Ectodermal cell (in vitro differentiated cells): ENCODE results near the gene HSD17B2.
"Not testable (repeated sequence)": the region's sequence is repeated elsewhere in the genome, so short reads cannot be mapped to it uniquely, and the experiment has no call there.

Experiments used
- H3K27ac ChIP-seq: 2 replicates; pipeline ENCODE4 v1.7.0; 2013; ENCODE audit warnings: mild to moderate bottlenecking, low read depth, low read length; ENCODE audit not compliant: insufficient read depth, poor library complexity, severe bottlenecking
- H3K27me3 ChIP-seq: 2 replicates; pipeline ENCODE4 v1.7.0; 2013; ENCODE audit warnings: mild to moderate bottlenecking, low read length; ENCODE audit not compliant: insufficient read depth, control insufficient read depth, poor library complexity, severe bottlenecking
- H3K36me3 ChIP-seq: one replicate; pipeline ENCODE4 v1.7.0; 2013; ENCODE audit warnings: low read length; ENCODE audit not compliant: control insufficient read depth, insufficient read depth
- H3K4me1 ChIP-seq: one replicate; pipeline ENCODE4 v1.7.0; 2013; ENCODE audit warnings: low read length; ENCODE audit not compliant: control insufficient read depth, insufficient read depth
- H3K4me3 ChIP-seq: 2 replicates; pipeline ENCODE4 v1.7.0; 2013; ENCODE audit warnings: low read depth, low read length, control low read depth; ENCODE audit not compliant: insufficient read depth
- H3K9me3 ChIP-seq: 2 replicates; pipeline ENCODE4 v1.7.0; 2013; ENCODE audit warnings: mild to moderate bottlenecking, low read length, moderate library complexity; ENCODE audit not compliant: control insufficient read depth
- WGBS, 2 experiments: methylation state at CpG; one replicate each; pipeline ENCODE4 v1.1.7; 2013; ENCODE audit warnings: missing lambda C conversion rate in 2 of 2; 5-methylcytosine and 5-hydroxymethylcytosine counted together

The HSD17B2 gene

DNA sequence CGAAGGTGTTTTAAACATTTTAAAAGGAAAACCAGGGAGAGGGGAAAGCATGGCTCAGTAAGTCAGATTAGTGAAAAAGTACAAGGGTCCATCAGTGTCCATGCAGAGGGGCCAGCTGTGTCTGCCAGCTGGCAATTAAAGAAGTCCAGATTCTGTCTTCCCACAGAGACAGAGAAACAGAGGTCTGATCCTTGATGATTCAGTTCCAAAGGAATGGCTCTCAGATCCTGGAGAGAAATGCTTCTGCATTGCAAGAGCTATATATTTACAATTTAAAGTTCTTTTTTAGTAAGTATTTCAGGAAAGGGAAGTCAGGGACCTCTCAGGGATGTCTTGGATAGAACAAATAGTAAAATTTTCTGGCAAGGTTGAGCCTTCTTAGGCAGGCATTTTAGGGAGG, 56.2 kb downstream of the HSD17B2 start:
- Histone ChIP-seq H3K36me3 (no peaks in the 10 kb centered on the region), H3K4me1 (no peaks in the 10 kb centered on the region), H3K9me3 (no peaks in the 10 kb centered on the region), H3K4me3 (no peak overlapping the region), H3K27me3 (no peaks in the 10 kb centered on the region), H3K27ac (no peak overlapping the region)
- 94 to 97% methylated on average over 1 of the region's 1 CpG for WGBS, 2 experiments

GRCh38 chr16:82092711-82093110, 57.7 kb downstream of the HSD17B2 start:
- no peaks in the 10 kb centered on the region for H3K4me1 ChIP-seq
- no peak overlapping the region for H3K4me3 ChIP-seq
- 83 to 100% methylated on average over 1 to 2 of the region's 2 CpGs for WGBS, 2 experiments
- H3K27me3 ChIP-seq: no peaks in the 10 kb centered on the region
- no peaks in the 10 kb centered on the region for H3K36me3 ChIP-seq
- no peak overlapping the region for H3K27ac ChIP-seq
- H3K9me3 ChIP-seq: no peaks in the 10 kb centered on the region

DNA sequence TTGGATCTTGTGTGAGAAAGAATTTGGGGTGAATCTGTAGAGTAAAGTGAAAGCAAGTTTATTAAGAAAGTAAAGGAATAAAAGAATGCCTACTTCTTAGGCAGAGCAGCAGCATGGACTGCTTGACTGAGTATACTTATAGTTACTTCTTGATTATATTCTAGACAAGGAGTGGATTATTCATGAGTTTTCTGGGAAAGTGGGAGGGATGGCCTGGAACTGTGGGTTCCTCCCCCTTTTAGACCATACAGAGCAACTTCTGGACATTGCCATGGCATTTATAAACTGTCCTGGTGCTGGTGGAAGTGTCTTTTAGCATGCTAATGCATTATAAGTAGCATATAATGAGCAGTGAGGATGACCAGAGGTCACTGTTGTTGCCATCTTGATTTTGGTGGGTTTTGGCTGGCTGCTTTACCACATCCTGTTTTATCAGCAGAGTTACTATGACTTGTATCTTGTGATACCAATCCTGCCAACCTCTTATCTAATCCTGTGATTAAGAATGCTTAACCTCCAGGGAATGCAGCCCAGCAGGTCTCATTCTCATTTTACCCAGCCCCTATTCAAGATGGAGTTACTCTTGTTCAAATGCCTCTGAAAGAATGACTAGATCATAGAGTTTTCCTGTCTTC, 58.7 kb downstream of the HSD17B2 start:
- no peak overlapping the region for H3K27ac ChIP-seq
- no peak overlapping the region for H3K4me3 ChIP-seq
- H3K36me3 ChIP-seq: no peaks in the 10 kb centered on the region
- H3K9me3 ChIP-seq: no peaks in the 10 kb centered on the region
- H3K4me1 ChIP-seq: no peaks in the 10 kb centered on the region
- no peaks in the 10 kb centered on the region for H3K27me3 ChIP-seq

DNA sequence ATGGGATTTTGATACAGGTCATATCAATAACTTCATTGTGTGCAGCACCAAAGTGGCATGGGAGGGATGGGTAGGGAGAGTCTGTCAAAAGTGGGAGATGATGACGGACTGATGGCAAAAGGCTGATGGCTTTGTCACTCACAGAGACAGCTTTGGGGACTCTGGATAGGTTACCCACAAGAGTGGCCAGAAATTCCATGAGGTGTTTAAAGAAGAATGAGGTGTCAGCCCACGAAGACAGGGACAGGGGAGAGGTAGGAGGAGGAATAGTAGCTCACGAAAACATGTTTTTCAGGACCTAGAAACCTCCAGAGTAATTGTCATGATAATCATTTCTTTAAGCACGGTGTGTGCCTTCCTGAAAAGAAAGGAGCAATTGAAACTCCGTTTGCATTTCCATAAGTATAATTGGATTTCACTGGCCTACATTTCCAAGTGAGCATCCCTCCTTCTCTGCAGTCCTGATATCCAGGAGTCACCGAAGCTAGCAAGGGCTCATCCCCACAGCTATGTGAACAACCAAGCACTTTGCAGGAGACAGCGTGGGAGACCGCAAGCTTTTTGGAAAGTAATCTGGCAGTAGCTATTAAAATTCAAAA, 60.0 kb downstream of the HSD17B2 start:
- H3K4me1 ChIP-seq: no peaks in the 10 kb centered on the region
- no peak overlapping the region for H3K4me3 ChIP-seq
- H3K36me3 ChIP-seq: no peaks in the 10 kb centered on the region
- no peak overlapping the region for H3K27ac ChIP-seq
- 38 to 41% methylated on average over 7 to 8 of the region's 8 CpGs for WGBS, 2 experiments
- no peaks in the 10 kb centered on the region for H3K9me3 ChIP-seq
- H3K27me3 ChIP-seq: no peaks in the 10 kb centered on the region

DNA sequence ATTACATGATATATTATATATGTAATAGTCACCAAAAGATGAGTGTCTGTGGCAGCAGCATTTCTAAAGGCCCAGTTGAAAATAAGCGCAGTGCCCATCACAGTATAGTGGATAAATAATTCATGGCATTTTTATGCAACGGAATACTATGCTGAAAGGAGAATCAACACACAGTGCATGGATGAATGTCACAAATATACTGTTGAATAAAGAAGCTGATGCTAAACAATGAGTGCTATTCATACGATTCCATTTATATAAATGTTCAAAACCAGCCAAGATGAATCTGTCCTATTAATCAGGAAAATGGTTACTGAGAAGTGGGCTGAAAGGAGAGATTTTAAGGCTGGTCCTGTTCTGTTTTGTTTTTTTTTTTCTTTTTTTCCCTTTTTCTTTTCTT, 61.6 kb downstream of the HSD17B2 start:
- Histone ChIP-seq H3K9me3 (no peaks in the 10 kb centered on the region), H3K4me3 (no peak overlapping the region), H3K27me3 (no peaks in the 10 kb centered on the region), H3K36me3 (no peaks in the 10 kb centered on the region), H3K4me1 (no peaks in the 10 kb centered on the region), H3K27ac (no peak overlapping the region)
- 98% methylated on average over 2 to 3 of the region's 3 CpGs for WGBS, 2 experiments

DNA sequence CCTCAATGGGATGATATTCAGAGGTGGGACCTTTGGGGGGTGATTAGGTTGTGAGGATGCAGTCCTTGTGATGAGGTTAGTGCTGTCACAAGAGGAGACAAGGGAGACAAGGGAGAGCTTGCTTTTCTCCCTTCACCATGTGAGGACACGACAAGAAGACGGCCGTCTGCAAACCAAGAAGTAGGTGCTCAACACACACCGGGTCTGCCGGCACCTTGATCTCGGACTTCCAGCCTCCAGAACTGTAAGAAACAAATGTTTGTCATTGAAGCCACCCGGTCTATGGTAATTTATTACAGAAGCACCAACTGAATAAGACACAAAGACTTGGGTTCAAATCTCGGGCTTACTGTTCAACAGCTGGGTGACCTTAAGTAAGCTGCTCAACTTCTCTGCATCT, 70.1 kb downstream of the HSD17B2 start:
- 93 to 95% methylated on average over 8 of the region's 8 CpGs for WGBS, 2 experiments
- Histone ChIP-seq H3K4me3 (no peak overlapping the region), H3K9me3 (no peaks in the 10 kb centered on the region), H3K4me1 (no peaks in the 10 kb centered on the region), H3K27ac (no peak overlapping the region), H3K36me3 (no peaks in the 10 kb centered on the region), H3K27me3 (no peaks in the 10 kb centered on the region)

- 71 to 86% methylated on average over 2 of the region's 2 CpGs for WGBS, 2 experiments
- no peaks in the 10 kb centered on the region for H3K9me3 ChIP-seq
- no peak overlapping the region for H3K27ac ChIP-seq
- H3K4me3 ChIP-seq: no peak overlapping the region
- H3K4me1 ChIP-seq: no peaks in the 10 kb centered on the region
- H3K27me3 ChIP-seq: no peaks in the 10 kb centered on the region
- no peaks in the 10 kb centered on the region for H3K36me3 ChIP-seq
Measured at GRCh38 chr16:82108100-82108499, 73.0 kb downstream of the HSD17B2 start.

DNA sequence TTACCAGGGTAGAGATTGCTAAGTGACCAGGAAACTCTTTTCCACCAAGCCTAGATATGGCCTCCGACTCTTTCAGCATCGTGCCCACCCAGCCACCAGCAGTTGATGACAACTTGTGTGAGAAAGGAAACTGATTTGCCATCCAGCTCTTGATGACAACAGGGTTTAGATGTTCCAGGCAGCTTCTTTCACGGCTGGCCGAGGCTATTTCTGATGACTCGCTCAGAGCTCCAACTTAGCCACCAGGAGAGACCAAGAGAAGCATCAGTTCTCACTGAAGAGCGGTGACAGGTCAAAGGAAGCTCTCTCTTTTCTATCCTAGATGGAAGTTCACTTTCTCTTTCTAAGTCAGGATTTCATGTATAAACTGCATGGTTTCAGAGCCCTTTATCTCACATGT, 73.7 kb downstream of the HSD17B2 start:
- no peak overlapping the region for H3K27ac ChIP-seq
- no peaks in the 10 kb centered on the region for H3K4me1 ChIP-seq
- H3K27me3 ChIP-seq: no peaks in the 10 kb centered on the region
- H3K4me3 ChIP-seq: no peak overlapping the region
- H3K9me3 ChIP-seq: no peaks in the 10 kb centered on the region
- WGBS, 2 experiments: 91 to 96% methylated on average over 6 of the region's 6 CpGs
- H3K36me3 ChIP-seq: no peaks in the 10 kb centered on the region

DNA sequence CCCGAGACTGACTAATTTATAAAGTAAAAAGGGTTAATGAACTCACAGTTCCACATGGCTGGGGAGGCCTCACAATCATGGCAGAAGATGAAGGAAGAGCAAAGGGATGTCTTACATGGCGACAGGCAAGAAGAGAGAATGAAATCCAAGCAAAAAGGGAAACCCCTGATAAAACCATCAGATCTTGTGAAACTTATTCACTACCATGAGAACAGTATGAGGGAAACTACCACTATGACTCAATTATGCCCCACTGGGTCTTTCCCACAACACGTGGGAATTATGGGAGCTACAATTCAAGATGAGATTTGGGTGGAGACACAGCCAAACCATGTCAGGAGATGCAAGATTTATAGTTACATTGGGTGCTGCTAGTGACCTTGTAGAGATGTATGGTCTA, 74.2 kb downstream of the HSD17B2 start:
- H3K36me3 ChIP-seq, H3K27ac ChIP-seq, H3K4me1 ChIP-seq, H3K4me3 ChIP-seq, H3K9me3 ChIP-seq, H3K27me3 ChIP-seq: not testable (repeated sequence)
- WGBS, 2 experiments: 89 to 94% methylated on average over 3 of the region's 3 CpGs

GRCh38 chr16:82111944-82112343, 76.9 kb downstream of the HSD17B2 start:
- no peaks in the 10 kb centered on the region for H3K9me3 ChIP-seq
- no peak overlapping the region for H3K27ac ChIP-seq
- no peaks in the 10 kb centered on the region for H3K36me3 ChIP-seq
- H3K27me3 ChIP-seq: no peaks in the 10 kb centered on the region
- H3K4me3 ChIP-seq: no peak overlapping the region
- no peaks in the 10 kb centered on the region for H3K4me1 ChIP-seq
- 91 to 94% methylated on average over 2 of the region's 2 CpGs for WGBS, 2 experiments

GRCh38 chr16:82113741-82114140, 78.7 kb downstream of the HSD17B2 start:
- H3K36me3 ChIP-seq: no peaks in the 10 kb centered on the region
- H3K9me3 ChIP-seq: no peaks in the 10 kb centered on the region
- no peak overlapping the region for H3K27ac ChIP-seq
- no peaks in the 10 kb centered on the region for H3K4me1 ChIP-seq
- H3K4me3 ChIP-seq: no peak overlapping the region
- H3K27me3 ChIP-seq: no peaks in the 10 kb centered on the region
- 62 to 64% methylated on average over 3 of the region's 3 CpGs for WGBS, 2 experiments
